Astrocyte of the spinal cord (primary cell): ENCODE measurements around the gene ST6GALNAC5.

ENCODE experiments used
- DNase-seq: peaks from one replicate; pipeline ENCODE4 v3.0.0; 2011; ENCODE audit warnings: low read depth, low spot score
- H3K4me3 ChIP-seq: 2 replicates; pipeline ENCODE4 v1.5.1; 2011; ENCODE audit warnings: low read depth, mild to moderate bottlenecking, low read length, moderate library complexity
- in situ Hi-C: cut with HindIII; loops from 2 replicates; pipeline ENCODE4 v1.10.0; 2017; ENCODE audit warnings: low sequenced_read_pairs
- TF ChIP-seq, protein P1 (sequence below): IDR thresholded peaks from 2 replicates; pipeline ENCODE4 v1.5.1; 2012; ENCODE audit warnings: low read depth, mild to moderate bottlenecking, low read length, inconsistent platforms

Gene ST6GALNAC5

DNA sequence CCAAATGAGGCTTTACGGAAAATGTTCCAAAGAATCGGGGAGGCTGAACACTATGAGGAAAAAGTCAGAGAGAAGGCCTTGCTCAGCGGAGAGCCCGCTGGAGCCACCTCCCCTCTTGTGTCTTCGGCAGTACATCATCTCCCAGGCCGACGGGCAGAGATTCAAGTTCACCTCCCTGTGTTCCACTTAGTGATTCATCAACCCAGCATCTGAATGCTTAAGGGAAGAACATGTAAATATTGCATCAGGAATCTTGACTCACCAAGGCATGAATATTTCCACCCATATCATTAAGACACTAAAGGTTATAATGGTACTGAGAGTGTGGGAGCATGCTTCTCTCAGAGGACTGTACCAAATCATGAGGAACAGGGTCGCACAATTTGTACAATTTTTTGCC, 172.5 kb downstream of the ST6GALNAC5 start:
- TF ChIP-seq, protein P1, sequence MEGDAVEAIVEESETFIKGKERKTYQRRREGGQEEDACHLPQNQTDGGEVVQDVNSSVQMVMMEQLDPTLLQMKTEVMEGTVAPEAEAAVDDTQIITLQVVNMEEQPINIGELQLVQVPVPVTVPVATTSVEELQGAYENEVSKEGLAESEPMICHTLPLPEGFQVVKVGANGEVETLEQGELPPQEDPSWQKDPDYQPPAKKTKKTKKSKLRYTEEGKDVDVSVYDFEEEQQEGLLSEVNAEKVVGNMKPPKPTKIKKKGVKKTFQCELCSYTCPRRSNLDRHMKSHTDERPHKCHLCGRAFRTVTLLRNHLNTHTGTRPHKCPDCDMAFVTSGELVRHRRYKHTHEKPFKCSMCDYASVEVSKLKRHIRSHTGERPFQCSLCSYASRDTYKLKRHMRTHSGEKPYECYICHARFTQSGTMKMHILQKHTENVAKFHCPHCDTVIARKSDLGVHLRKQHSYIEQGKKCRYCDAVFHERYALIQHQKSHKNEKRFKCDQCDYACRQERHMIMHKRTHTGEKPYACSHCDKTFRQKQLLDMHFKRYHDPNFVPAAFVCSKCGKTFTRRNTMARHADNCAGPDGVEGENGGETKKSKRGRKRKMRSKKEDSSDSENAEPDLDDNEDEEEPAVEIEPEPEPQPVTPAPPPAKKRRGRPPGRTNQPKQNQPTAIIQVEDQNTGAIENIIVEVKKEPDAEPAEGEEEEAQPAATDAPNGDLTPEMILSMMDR = no peak

GRCh38 chr1:77040826-77041225, 173.5 kb downstream of the ST6GALNAC5 start:
- TF ChIP-seq, protein P1 = no peak
- no peak for DNase-seq
- in situ Hi-C loops = no loop called here
- H3K4me3 ChIP-seq = no peak overlapping the region

More for the DNA sequence above, 172.5 kb downstream of the ST6GALNAC5 start:
- H3K4me3 ChIP-seq = no peak overlapping the region
- DNase-seq = peak; percentile 97
- in situ Hi-C loops = no loop called here

GRCh38 chr1:77044133-77044849, 177.0 kb downstream of the ST6GALNAC5 start:
- in situ Hi-C loops = no loop called here
- DNase-seq = no peak
- TF ChIP-seq, protein P1 = no peak
- H3K4me3 ChIP-seq = no peak overlapping the region

- DNase-seq = no peak
- no peak overlapping the region for H3K4me3 ChIP-seq
- TF ChIP-seq, protein P1 = no peak
- in situ Hi-C loops = no loop called here
Measured at GRCh38 chr1:77047575-77047974, 180.3 kb downstream of the ST6GALNAC5 start.

GRCh38 chr1:77047978-77048614, 180.8 kb downstream of the ST6GALNAC5 start:
- in situ Hi-C loops = no loop called here

DNA sequence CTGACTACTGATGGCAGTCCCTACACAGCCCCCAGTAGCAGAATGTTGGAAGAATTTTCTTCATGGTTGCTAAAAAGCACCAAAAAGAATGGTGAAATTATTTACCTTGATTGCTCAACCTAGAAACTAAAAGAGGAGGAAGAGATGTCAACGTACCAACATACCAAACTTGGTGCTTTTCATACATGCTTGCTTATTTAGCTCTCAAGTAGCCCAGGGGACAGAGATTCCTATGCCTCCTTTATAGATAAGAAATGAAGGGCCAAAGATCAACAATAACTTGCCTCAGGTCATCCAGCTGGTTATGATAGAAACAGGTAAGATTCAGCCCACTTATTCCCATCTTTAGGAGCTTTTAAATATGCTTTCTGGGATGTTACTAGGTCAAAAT, 181.3 kb downstream of the ST6GALNAC5 start:
- TF ChIP-seq, protein P1 = no peak
- in situ Hi-C loops = no loop called here
- H3K4me3 ChIP-seq = no peak overlapping the region
- DNase-seq = no peak

More at GRCh38 chr1:77047978-77048614, 180.8 kb downstream of the ST6GALNAC5 start:
- no peak overlapping the region for H3K4me3 ChIP-seq
- TF ChIP-seq, protein P1 = no peak
- DNase-seq = no peak
